Natural killer cell (primary cell): ENCODE results near the gene ICOS. TPM values are rescaled to one million over a fixed set of nuclear protein-coding genes. Genes with fewer than 3 reads are reported as not detected.

Experiments
- ATAC-seq, 3 donors: fragments of 150-1000 bp in 2 of 3; fragments of 200-7000 bp in 1 of 3; cut with Tn5 transposase; 1 replicate in 1 of 3; 2 replicates in 2 of 3; pipeline ENCODE4 v1.10.0; 2021; ENCODE audit warnings: mild to moderate bottlenecking in 2 of 3, moderate library complexity in 2 of 3
- DNase-seq, 2 donors: peaks; one replicate each; pipeline versions ENCODE4 v3.0.0 to v3.0.0-alpha.2; 2013 to 2021; ENCODE audit warnings: mixed read lengths in 1 of 2
- H3K27ac ChIP-seq: one replicate; pipeline ENCODE4 v1.5.1; 2013; ENCODE audit warnings: mild to moderate bottlenecking, low read length
- H3K27me3 ChIP-seq: one replicate; pipeline ENCODE4 v1.6.1; 2013; ENCODE audit warnings: low read length; ENCODE audit not compliant: control insufficient read depth, insufficient read depth
- H3K36me3 ChIP-seq: one replicate; pipeline ENCODE4 v1.6.1; 2013; ENCODE audit warnings: low read length; ENCODE audit not compliant: control insufficient read depth, insufficient read depth
- H3K4me1 ChIP-seq: one replicate; pipeline ENCODE4 v1.6.1; 2013; ENCODE audit warnings: low read length; ENCODE audit not compliant: control insufficient read depth, insufficient read depth
- H3K4me3 ChIP-seq: one replicate; pipeline ENCODE4 v1.5.1; 2013; ENCODE audit warnings: low read length
- H3K9me3 ChIP-seq: one replicate; pipeline ENCODE4 v1.6.1; 2013; ENCODE audit warnings: low read length; ENCODE audit not compliant: control insufficient read depth, insufficient read depth
- H3K27ac Mint-ChIP-seq, 2 donors: one replicate each; pipeline ENCODE4 v1.8.0; 2022; ENCODE audit warnings: mild to moderate bottlenecking in 2 of 2, mixed read lengths in 2 of 2, moderate library complexity in 1 of 2
- H3K27me3 Mint-ChIP-seq, 2 donors: one replicate each; pipeline ENCODE4 v1.8.0; 2022; ENCODE audit warnings: low read depth in 2 of 2, mixed read lengths in 2 of 2
- H3K36me3 Mint-ChIP-seq: one replicate; pipeline ENCODE4 v1.8.0; 2022; ENCODE audit warnings: mixed read lengths
- H3K4me1 Mint-ChIP-seq, 2 donors: one replicate each; pipeline ENCODE4 v1.8.0; 2022; ENCODE audit warnings: mixed read lengths in 2 of 2
- H3K4me3 Mint-ChIP-seq: one replicate; pipeline ENCODE4 v1.8.0; 2022; ENCODE audit warnings: mild to moderate bottlenecking, moderate library complexity, mixed read lengths
- H3K9me3 Mint-ChIP-seq, 2 donors: one replicate each; pipeline ENCODE4 v1.8.0; 2022; ENCODE audit warnings: mixed read lengths in 2 of 2
- CTCF ChIP-seq: fragments of 200-600 bp; IDR thresholded peaks from one replicate; pipeline ENCODE4 v1.8.0; 2022; ENCODE audit warnings: antibody characterized with exemption
- WGBS: methylation state at CpG from one replicate; pipeline ENCODE4 v1.1.7; 2013; ENCODE audit warnings: missing lambda C conversion rate; ENCODE audit not compliant: insufficient coverage; 5-methylcytosine and 5-hydroxymethylcytosine counted together
- intact Hi-C: fragments of 100-400 bp; cut with micrococcal nuclease; formaldehyde crosslinking; loops from one replicate; pipeline ENCODE4 v1.14.2; 2022
- total RNA-seq, 4 donors: library from RNA; stranded (reverse); fragments of 120-200 nt in 1 of 4; gene quantifications; one replicate each; pipeline versions ENCODE4 v1.2.3 to v1.2.4, GENCODE V29; 2013 to 2022

The ICOS gene
- total RNA-seq, 3 donors from 2014 or later (not counting 1 experiment from before 2014, with no cell fraction given) = 0.35 to 4.2 (median 1.7) TPM

- Mint-ChIP-seq H3K36me3 (no peaks in the 10 kb centered on the region), H3K4me1 (no peaks in the 10 kb centered on the region), H3K27me3 (no peaks in the 10 kb centered on the region), H3K4me3 (no peak overlapping the region), H3K9me3 (no peaks in the 10 kb centered on the region), H3K27ac (no peak overlapping the region)
- Histone ChIP-seq H3K27me3 (no peaks in the 10 kb centered on the region), H3K36me3 (no peaks in the 10 kb centered on the region), H3K4me1 (no peaks in the 10 kb centered on the region), H3K27ac (no peak overlapping the region), H3K4me3 (no peak overlapping the region), H3K9me3 (no peaks in the 10 kb centered on the region)
- ATAC-seq (no peak), DNase-seq (no peak)
- no peak for TF ChIP-seq CTCF
- intact Hi-C loops = no loop called here
- WGBS = 82% methylated on average over 5 of the region's 6 CpGs
Measured at GRCh38 chr2:203988500-203989260, 52.1 kb downstream of the ICOS start.

- ATAC-seq = no peak
- 70% methylated on average over 2 of the region's 2 CpGs for WGBS
- Histone ChIP-seq H3K27ac (no peak overlapping the region), H3K36me3 (no peaks in the 10 kb centered on the region), H3K4me3 (no peak overlapping the region), H3K27me3 (no peaks in the 10 kb centered on the region), H3K9me3 (no peaks in the 10 kb centered on the region), H3K4me1 (peaks cover 4% of the 10 kb centered on the region)
- H3K9me3 Mint-ChIP-seq = no peaks in the 10 kb centered on the region
- TF ChIP-seq CTCF = no peak
- H3K4me1 Mint-ChIP-seq = no peaks in the 10 kb centered on the region
- intact Hi-C loops = no loop called here
- no peak overlapping the region for H3K27ac Mint-ChIP-seq
- no peaks in the 10 kb centered on the region for H3K36me3 Mint-ChIP-seq
- no peak overlapping the region for H3K4me3 Mint-ChIP-seq
- DNase-seq = peak in 1 of 2 donors; percentile 16
- no peaks in the 10 kb centered on the region for H3K27me3 Mint-ChIP-seq
Measured at GRCh38 chr2:203989521-203989920, 53.0 kb downstream of the ICOS start.

- Mint-ChIP-seq H3K4me3 (no peak overlapping the region), H3K27me3 (no peaks in the 10 kb centered on the region), H3K9me3 (no peaks in the 10 kb centered on the region), H3K27ac (no peak overlapping the region), H3K4me1 (no peaks in the 10 kb centered on the region), H3K36me3 (no peaks in the 10 kb centered on the region)
- peaks cover 6% of the 10 kb centered on the region for H3K4me1 ChIP-seq
- ATAC-seq (no peak), DNase-seq (no peak)
- no CpG with 5 or more reads among the region's 1 CpG for WGBS
- H3K36me3 ChIP-seq = no peaks in the 10 kb centered on the region
- no peak for TF ChIP-seq CTCF
- no peaks in the 10 kb centered on the region for H3K27me3 ChIP-seq
- no peak overlapping the region for H3K4me3 ChIP-seq
- no peak overlapping the region for H3K27ac ChIP-seq
- intact Hi-C loops = no loop called here
- no peaks in the 10 kb centered on the region for H3K9me3 ChIP-seq
Measured at GRCh38 chr2:203992509-203992908, 55.9 kb downstream of the ICOS start.

GRCh38 chr2:203993011-203993410 is 56.4 kb downstream of the ICOS start:
- intact Hi-C loops = no loop called here
- no peak overlapping the region for H3K27ac Mint-ChIP-seq
- Histone ChIP-seq H3K27ac (no peak overlapping the region), H3K27me3 (no peaks in the 10 kb centered on the region), H3K4me3 (no peak overlapping the region), H3K36me3 (no peaks in the 10 kb centered on the region), H3K4me1 (peaks cover 6% of the 10 kb centered on the region), H3K9me3 (no peaks in the 10 kb centered on the region)
- no peak for TF ChIP-seq CTCF
- no peaks in the 10 kb centered on the region for H3K36me3 Mint-ChIP-seq
- DNase-seq (no peak), ATAC-seq (no peak)
- H3K4me1 Mint-ChIP-seq = no peaks in the 10 kb centered on the region
- H3K27me3 Mint-ChIP-seq = no peaks in the 10 kb centered on the region
- no peak overlapping the region for H3K4me3 Mint-ChIP-seq
- 83% methylated on average over 4 of the region's 4 CpGs for WGBS
- no peaks in the 10 kb centered on the region for H3K9me3 Mint-ChIP-seq
